ENCODE measurements around the gene FBXO24. TPM values are rescaled to one million over a fixed set of nuclear protein-coding genes. Genes with fewer than 3 reads are reported as not detected.
"Not testable (repeated sequence)": the region's sequence is repeated elsewhere in the genome, so short reads cannot be mapped to it uniquely, and the experiment has no call there.

Gene FBXO24
- total RNA-seq, result 1 to 10 TPM in 1 of 4 donors, under 1 TPM in 2, not detected in 1; 0.27 to 2.8 (median 0.71) TPM
- polyA plus RNA-seq, result 1 to 10 TPM in 1 of 3 donors, under 1 TPM in 2; 0.46 to 1.2 (median 0.95) TPM

- WGBS, 2 donors, result 0% methylated on average over 53 of the region's 53 CpGs
- peaks cover 0 to 11% (median 0%) of the 10 kb centered on the region in 3 donors for H3K27me3 ChIP-seq
- no peaks in the 10 kb centered on the region for H3K9me3 ChIP-seq
- DNase-seq, result peak; percentile 100
- H3K27ac ChIP-seq, result peak within 1 kb of the TSS; percentile 91 to 96 (median 94)
- H3K4me1 ChIP-seq, result peaks cover 0 to 44% (median 35%) of the 10 kb centered on the region in 4 donors
- peaks cover 7 to 18% (median 11%) of the 10 kb centered on the region in 4 donors for H3K36me3 ChIP-seq
- peak; percentile 47 to 76 (median 62) for TF ChIP-seq POLR2AphosphoS5 (IDR thresholded peaks at IDR 0.05)
- no peak for TF ChIP-seq EP300 (IDR thresholded peaks at IDR 0.05)
- TF ChIP-seq POLR2A (IDR thresholded peaks at IDR 0.05), result peak; percentile 17 to 31
- peak within 1 kb of the TSS; percentile 90 to 99 (median 94) for H3K4me3 ChIP-seq
- intact Hi-C loops (cut with DNase I), result loop anchor here (1.0 to 10.0 kb wide), 3 partner anchors 18 to 268 kb away; partner anchors contain the start of gene SLC12A9
Measured at GRCh38 chr7:100586266-100587025, at the start of gene FBXO24. Gene FBXO24 (plus strand): TSS chr7:100586328. CDS start chr7:100586626, 298 bp downstream.

GRCh38 chr7:100536695-100537094, 49.4 kb upstream of the FBXO24 start:
- intact Hi-C loops (cut with DNase I), result not testable (repeated sequence)

GRCh38 chr7:100538348-100538653, 47.8 kb upstream of the FBXO24 start:
- Histone ChIP-seq H3K27ac (peak overlapping the region; percentile 67 to 85 (median 76)), H3K4me3 (peak overlapping the region in 3 of 4 donors; percentile 17 to 28 (median 28))
- intact Hi-C loops (cut with DNase I), result no loop called here

More at GRCh38 chr7:100536695-100537094, 49.4 kb upstream of the FBXO24 start:
- peaks cover 0 to 22% (median 21%) of the 10 kb centered on the region in 4 donors for H3K4me1 ChIP-seq
- not testable (repeated sequence) for H3K9me3 ChIP-seq, DNase-seq, H3K4me3 ChIP-seq, H3K36me3 ChIP-seq, H3K27ac ChIP-seq, H3K27me3 ChIP-seq
- WGBS, 2 donors, result 84 to 91% methylated on average over 2 of the region's 2 CpGs

GRCh38 chr7:100538654-100539435, 47.3 kb upstream of the FBXO24 start, which contains the start of gene AGFG2:
Gene AGFG2 (plus strand): TSS chr7:100539203. CDS start chr7:100539347, 144 bp downstream.
- no peaks in the 10 kb centered on the region for H3K36me3 ChIP-seq
- H3K27me3 ChIP-seq, result no peaks in the 10 kb centered on the region
- H3K4me3 ChIP-seq, result peak within 1 kb of the TSS; percentile 63 to 91 (median 80)
- H3K4me1 ChIP-seq, result peaks cover 0 to 27% (median 25%) of the 10 kb centered on the region in 4 donors
- TF ChIP-seq EP300 (IDR thresholded peaks at IDR 0.05), result no peak
- peak; percentile 87 to 93 for TF ChIP-seq POLR2A (IDR thresholded peaks at IDR 0.05)
- TF ChIP-seq CTCF (IDR thresholded peaks at IDR 0.05), result no peak
- peak; percentile 92 to 98 (median 95) for TF ChIP-seq POLR2AphosphoS5 (IDR thresholded peaks at IDR 0.05)
- peak within 1 kb of the TSS; percentile 79 to 89 (median 83) for H3K27ac ChIP-seq
- peak; percentile 100 for DNase-seq
- 0 to 1% methylated on average over 60 of the region's 60 CpGs for WGBS, 2 donors
- intact Hi-C loops (cut with DNase I), result no loop called here
- H3K9me3 ChIP-seq, result no peaks in the 10 kb centered on the region

More at GRCh38 chr7:100538348-100538653, 47.8 kb upstream of the FBXO24 start:
- H3K9me3 ChIP-seq, result no peaks in the 10 kb centered on the region
- DNase-seq, result no peak
- 3 to 10% methylated on average over 8 of the region's 8 CpGs for WGBS, 2 donors
- TF ChIP-seq POLR2A (IDR thresholded peaks at IDR 0.05) (no peak), CTCF (IDR thresholded peaks at IDR 0.05) (no peak), POLR2AphosphoS5 (IDR thresholded peaks at IDR 0.05) (no peak), EP300 (IDR thresholded peaks at IDR 0.05) (no peak)
- H3K36me3 ChIP-seq, result no peaks in the 10 kb centered on the region
- H3K27me3 ChIP-seq, result no peaks in the 10 kb centered on the region
- peaks cover 0 to 22% (median 22%) of the 10 kb centered on the region in 4 donors for H3K4me1 ChIP-seq

GRCh38 chr7:100539436-100540006, 46.6 kb upstream of the FBXO24 start:
- peaks cover 0 to 34% (median 31%) of the 10 kb centered on the region in 4 donors for H3K4me1 ChIP-seq
- 0 to 1% methylated on average over 44 of the region's 44 CpGs for WGBS, 2 donors
- TF ChIP-seq EP300 (IDR thresholded peaks at IDR 0.05) (no peak), CTCF (IDR thresholded peaks at IDR 0.05) (no peak), POLR2AphosphoS5 (IDR thresholded peaks at IDR 0.05) (no peak), POLR2A (IDR thresholded peaks at IDR 0.05) (no peak)
- intact Hi-C loops (cut with DNase I), result loop anchor here (2.0 kb wide), 1 partner anchor 61 kb away; the partner anchor contains the start of gene TSC22D4
- no peaks in the 10 kb centered on the region for H3K36me3 ChIP-seq
- DNase-seq, result no peak
- H3K9me3 ChIP-seq, result no peaks in the 10 kb centered on the region
- H3K27ac ChIP-seq, result peak overlapping the region; percentile 78 to 89 (median 83)
- peak overlapping the region; percentile 63 to 91 (median 80) for H3K4me3 ChIP-seq
- H3K27me3 ChIP-seq, result no peaks in the 10 kb centered on the region
